HG03159 (cell line): Measurements from ENCODE around the gene MAGI2.

Source experiments
- ATAC-seq: cut with Tn5 transposase; IDR thresholded peaks from one replicate; pipeline ENCODE4 v1.9.1; 2021; ENCODE audit warnings: mild to moderate bottlenecking, moderate library complexity; ENCODE audit not compliant: unreplicated experiment

The MAGI2 gene

DNA sequence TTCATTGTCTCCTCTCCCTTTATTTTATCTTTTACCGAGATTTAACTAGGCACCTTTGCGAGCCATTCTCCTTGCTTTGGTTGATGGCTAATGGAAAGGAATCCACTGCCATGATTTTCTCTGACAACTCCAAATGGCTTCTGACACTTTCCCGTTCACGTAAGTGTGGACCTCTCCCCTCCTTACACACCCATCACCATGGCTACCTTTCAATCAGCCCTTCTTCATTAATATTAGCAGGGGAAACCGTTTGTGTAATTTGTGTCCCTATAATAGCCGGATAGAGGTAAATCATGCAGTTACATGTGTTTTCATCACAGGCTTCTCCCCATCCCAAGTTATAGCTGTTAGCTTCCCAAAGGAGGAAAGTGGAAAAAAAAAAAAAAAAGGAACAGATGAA lies 767.3 kb downstream of the MAGI2 start:
- no peak for ATAC-seq

DNA sequence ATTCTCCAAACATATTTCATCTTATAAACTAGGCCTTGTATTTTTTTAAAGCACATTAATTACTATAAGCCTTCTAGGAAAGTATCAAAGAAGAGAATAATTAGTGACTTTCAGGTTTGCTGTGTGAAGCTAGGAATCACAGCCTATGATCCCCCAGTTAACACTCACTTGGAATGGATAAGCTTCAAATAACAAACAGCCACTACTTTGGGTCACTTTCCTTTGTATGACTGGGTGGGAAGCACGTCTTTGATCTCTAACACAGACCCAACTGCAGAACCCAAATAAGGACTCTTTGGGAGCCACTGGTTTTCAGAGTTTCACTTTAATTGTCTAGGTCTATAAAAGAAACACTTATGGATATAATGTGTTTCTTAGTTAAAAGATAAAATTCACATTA lies 769.3 kb downstream of the MAGI2 start:
- ATAC-seq = no peak

DNA sequence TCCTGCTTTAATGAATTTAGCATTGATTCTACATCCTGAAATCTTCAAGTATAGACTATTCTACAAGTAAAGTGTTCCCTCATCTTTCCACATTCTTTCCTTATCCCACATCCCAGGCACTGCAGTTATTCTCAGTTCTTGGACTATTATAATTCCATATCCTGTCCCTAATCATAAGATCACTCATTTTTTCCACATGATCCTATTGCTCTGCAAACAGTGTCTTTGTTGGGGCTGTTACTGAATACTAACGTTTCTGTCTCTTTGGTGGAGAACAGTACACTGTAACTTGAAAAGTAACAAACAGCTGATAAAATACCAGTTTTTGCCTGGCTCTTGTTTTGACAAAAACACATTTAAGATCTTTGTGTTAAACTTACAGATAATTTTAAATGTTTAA lies 769.9 kb downstream of the MAGI2 start:
- ATAC-seq = no peak

DNA sequence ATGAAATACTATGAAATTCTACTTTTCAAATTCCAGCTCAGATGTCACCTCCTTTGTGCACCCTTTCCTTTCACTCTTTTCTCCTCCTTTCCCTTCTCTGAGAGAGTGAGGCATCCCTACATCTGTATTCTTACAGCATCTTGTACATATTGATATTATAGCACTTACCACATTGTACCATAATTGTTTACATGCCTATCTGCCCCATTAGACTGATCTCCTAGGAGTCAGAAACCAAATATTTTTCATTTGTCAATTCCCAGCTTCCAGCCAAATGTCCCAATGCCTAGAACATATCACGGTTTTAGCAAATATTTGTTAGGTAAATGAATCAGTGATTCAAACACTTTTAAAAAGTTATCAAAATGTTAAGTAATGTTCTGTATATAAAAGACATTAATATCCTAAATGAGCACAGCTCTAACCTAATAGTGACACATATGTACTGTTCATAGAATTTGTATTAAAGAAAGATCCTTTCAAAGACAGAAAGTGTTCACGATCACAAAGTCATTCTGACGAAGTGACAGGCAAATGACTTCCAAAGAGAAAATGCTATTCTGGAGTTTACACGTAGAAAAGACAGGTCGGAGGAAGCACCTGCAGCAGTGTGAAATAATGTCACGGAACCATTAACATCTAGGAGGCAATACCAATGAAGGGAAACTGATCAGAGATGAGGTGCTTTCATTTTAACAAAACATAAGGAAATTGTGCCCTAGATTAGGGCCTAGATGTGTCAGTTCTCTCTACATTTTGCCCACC lies 774.2 kb downstream of the MAGI2 start:
- no peak for ATAC-seq

DNA sequence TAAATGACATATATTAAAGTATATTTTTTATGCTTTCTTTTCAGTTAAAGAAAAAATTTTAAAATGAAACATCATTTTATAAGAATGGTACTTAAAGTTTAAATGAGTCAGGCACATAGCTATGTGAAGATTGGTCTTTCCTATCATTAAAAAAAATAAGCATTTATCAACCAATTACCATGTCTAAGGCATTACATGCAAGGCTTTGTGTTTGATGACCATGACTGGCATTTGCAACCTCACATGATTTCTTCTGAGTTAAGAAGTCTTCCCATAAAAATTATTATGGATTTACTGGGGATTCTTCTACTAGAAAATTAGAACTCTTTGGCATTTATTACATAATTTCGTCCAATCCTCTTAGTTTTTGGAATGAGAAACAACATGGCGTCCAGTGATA lies 776.1 kb downstream of the MAGI2 start:
- no peak for ATAC-seq

DNA sequence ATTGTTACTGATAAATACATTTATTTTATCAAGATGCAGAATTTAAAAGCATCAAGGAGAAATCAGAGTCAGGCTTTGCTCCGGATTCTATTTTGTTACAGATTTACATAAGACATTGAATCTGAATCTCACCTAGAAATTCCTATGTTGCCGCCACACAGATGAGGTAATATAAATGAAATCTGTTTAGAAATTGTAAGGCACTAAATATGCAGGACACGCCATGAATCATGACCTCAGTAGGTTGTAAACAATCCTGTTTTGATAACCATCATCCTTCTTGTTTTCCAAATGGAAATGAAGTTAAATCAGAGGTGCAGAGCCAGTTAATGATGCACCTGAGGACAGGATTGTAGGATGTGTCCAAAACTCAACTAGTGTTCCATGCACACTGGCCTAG lies 778.0 kb downstream of the MAGI2 start:
- ATAC-seq = no peak

DNA sequence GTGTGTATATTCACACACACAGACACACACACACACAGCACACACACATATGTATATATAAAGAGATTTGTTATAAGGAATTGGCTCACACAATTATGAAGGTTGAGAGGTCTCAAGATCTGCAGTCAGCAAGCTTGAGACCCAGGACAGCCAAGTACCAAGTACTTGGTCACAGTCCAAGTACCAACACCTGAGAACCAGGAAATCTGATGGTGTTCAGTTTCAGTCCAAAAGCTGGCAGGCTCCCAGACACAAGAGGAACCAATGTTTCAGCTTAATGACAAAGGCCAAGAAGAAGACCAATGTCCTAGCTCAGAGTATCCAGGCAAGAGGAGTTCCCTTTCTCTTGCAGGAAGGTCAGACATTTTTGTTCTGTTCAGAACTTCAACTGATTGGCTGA lies 780.2 kb downstream of the MAGI2 start:
- ATAC-seq = no peak

DNA sequence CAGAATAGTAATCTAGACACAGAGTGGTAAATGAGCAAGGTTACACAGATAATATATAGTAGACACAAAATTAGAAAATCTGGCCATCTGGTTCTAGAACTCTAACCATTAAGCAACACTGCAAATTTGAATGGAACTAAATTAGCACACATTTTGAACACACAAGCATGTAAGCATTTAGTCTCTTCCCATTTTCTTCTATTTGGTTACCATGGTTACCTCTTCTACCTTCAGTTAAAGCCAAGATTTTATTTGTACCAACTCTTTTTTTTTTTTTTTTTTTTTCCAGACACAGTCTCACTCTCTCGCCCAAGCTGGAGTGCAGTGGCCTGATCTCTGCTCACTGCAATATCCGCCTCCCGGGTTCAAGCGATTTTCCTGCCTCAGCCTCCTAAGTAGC lies 790.5 kb downstream of the MAGI2 start:
- ATAC-seq = no peak

DNA sequence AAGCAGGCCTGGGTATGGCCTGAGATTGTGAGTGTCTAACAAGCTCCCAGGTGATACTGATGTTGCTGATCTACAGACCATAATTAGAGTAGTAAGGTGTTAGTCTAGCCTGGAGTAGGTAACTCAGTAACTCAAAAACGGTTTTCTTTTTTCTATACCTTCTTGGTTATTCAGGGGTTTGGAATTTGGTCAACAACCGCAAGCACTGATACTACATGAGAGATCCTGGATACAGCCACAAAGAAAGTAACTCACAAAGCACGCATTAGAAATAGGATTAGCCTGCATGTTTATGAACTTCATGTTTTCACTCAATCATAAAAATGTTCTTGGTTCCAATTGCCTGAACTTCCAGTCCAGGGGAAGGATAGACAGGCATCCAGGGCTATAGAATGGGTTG lies 803.5 kb downstream of the MAGI2 start:
- no peak for ATAC-seq

DNA sequence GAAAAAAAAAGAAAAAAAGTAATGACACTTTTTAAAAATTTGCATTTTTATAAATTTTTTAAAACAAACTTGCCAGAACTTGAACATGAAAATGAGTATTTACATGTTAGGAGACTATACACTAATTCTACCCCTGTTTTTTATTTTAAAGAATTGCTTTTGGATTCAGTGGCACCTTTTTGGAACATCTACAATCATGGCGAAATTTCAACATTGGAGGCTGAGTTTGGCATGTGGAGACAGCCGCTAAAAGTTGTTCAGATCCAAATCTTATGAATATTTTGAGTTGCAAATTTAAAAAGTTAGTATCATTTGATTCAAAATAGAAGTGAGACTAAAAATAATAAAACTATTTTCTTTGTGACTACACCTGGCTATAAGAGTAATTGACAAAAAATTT lies 804.2 kb downstream of the MAGI2 start:
- no peak for ATAC-seq

DNA sequence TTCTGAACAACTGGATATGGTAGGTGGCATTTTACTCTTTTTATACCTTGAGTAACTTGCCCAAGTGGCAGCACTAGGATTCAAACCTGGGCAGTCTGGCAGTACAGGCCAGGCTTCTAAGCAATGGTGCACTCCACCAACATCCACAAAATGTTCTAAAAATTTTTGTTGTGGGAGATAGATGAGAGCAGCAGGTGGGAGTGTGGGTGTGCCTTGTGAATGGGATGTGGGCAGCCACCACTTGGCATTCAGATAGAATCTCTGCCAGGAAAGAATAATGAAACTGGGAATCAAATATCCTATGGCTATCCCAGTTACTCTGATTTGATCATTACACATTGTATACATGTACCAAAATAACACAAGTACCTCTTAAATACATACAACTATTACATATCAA lies 810.7 kb downstream of the MAGI2 start:
- no peak for ATAC-seq

DNA sequence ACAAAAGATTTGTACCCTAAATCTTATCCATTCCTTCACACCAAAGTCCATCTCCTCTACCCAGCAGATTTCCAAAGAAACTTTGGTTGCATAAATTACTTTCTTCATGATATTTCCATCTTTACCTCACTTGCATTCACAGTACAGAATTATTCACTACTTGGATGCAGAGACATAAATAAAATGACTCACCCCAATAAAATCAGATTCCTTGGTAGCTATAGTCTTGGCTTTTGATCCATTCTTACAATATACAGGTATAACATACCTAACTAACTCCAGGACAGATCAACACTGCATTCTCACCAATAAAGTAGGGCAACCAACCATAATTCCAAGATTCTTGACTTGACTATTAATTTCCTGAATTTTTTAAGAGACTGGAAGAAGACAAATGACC lies 815.1 kb downstream of the MAGI2 start:
- no peak for ATAC-seq

DNA sequence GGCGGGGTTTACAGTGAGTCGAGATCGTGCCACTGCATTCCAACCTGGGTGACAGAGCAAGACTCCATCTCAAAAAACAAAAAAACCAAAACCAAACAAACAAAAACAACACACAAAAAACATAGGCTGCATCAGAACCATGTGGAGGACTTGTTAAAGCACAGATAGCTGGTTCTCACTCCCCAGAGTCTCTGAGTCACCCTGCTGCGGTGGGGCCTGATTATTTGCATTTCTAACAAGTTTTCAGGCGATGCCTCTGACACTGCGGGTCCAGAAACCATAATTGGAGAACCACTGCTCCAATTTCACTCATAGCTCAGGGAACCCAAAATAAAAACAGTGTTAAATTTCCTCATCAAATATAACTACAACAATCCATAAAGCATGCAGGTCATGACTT lies 816.7 kb downstream of the MAGI2 start:
- no peak for ATAC-seq

DNA sequence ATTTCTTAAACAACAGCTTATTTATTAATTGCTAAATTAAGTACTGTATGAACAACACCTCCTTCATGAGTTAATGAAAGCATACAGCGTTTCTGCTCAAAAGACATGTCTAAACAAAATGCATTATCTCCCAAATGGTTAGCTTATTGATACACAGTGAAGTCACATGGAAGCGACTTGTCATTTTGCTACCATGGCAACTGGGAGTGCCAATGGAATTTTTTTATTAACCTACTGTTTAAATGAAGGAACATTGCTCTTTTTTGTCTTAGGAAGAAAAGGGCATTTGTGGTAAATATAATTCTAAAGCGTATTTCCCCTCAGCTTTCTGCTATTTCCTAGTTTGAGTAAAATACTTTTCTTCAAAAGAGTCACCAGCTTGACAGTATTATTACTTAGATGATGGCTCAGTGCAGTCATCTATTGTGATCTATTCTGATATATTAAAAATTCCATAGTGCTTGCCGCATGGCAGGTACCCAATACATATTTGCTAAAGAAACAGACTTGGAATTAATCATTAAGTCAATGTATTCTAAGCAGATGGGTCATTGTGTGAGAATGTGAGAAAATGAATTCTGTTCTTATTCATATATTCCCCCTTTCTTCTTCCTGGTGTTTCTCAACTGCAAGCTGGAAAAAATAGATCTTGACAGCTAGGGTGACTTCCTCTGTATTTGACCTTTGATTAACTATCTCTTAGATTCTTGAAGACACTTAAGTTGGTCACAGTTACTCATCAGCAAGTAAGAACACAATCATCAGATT lies 818.3 kb downstream of the MAGI2 start:
- no peak for ATAC-seq

DNA sequence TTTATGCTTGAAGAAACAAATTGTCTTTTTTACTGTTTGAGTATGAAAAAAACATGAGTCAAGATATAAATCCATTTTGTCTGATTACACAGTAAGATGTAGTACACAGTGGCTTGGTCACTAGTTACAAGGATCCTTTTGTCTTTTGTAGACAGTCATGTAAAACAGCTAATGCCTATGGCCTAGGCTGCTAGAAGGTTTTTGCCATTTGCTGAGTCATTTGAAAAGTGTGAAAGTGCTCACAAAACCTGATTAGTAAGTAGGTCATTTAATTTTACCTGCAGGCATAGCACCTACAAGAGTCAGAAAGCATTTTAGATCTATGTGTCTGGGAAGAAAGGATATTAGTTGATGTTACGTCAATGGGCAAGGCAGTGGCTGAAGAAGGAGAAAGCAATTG lies 819.4 kb downstream of the MAGI2 start:
- ATAC-seq = no peak

DNA sequence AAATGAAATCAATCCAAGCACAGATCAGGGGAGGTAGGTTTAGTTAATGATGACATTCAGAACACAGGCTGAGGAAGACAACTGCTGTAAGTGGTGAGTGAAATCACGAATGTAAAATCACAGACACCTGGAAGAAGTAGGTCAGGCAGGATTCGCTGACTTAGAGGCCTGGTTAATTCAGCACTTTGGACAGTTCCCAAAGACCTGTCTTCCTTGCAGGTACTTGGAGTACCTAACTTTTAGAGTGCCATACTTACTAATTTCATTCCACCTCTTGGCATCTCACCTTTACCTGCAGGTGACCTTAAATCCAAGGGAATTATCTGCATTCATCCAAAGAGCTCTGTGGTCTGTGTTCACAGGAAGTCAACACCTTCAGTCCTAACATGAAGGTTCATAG lies 832.5 kb downstream of the MAGI2 start:
- no peak for ATAC-seq

DNA sequence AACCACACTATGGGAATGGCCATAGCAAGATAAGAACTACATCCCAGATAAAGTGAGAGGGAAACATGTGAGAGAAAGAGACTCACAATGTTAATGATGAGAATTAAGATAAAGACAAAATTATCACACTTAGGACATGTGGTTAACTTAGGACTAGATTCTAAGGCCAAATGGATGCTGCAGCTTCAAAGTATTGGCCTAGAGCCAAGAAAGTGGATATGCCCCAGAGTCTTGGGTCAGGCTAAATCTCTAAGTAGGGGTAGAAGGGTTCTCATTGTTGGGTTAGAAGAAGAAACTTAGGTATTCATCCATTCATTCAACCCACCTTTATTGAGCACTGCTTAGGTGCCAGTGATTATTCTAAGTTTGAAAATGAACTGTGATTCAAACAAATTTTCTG lies 836.9 kb downstream of the MAGI2 start:
- ATAC-seq = no peak

DNA sequence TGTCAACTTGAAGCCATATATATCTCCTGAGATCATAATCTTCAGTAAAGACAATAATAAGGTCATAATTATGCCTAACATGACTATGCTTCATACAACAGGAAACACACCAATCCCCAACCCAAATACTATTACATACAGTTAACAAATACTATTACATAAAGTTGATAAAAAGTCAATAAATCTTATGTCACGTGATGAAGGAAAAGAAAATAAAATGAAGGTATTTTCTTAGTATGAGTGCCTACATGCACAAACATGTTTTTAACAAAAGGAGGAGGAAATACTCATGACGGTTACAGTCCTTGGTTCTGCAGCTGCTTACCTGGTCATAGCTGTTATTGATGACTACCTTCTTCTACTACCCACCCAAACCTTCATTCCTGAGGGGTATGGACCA lies 844.2 kb downstream of the MAGI2 start:
- ATAC-seq = no peak

DNA sequence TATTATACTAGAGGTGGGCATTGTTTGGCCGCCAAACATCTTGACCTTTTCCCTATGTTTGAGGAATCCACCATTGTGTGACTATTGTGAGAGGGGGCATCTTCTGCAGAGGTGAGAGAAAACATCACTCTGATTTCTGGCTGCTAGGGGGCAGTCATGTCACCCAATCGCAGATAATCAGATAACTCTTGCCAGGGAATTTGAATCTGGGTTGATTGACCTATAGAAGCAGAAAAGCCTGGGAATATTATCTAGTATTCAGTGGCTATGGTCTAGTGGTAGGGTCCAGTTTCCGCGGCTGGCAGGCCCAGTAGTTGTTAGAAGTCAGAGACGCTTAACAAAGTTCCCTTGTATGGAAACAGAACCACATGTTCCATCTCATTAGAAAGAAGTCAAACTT lies 846.4 kb downstream of the MAGI2 start:
- no peak for ATAC-seq

DNA sequence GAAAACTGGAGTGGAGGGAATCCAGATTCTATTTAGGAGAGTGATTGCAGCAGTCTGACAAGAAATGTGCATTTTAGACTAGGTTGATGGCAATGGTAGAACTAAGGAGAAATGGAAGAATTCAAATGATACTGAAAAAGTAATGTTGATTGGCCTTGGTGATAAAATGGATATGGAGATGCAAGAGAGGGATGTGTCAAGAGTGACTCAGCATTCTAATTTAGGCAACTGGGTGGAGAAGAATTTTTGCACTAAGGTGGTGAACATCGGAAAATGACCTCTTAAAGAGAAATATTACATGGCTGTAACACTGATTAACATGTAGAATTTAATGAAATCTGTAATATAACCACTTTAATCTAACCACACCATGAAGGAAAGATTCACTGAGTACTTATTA lies 848.3 kb downstream of the MAGI2 start:
- no peak for ATAC-seq

DNA sequence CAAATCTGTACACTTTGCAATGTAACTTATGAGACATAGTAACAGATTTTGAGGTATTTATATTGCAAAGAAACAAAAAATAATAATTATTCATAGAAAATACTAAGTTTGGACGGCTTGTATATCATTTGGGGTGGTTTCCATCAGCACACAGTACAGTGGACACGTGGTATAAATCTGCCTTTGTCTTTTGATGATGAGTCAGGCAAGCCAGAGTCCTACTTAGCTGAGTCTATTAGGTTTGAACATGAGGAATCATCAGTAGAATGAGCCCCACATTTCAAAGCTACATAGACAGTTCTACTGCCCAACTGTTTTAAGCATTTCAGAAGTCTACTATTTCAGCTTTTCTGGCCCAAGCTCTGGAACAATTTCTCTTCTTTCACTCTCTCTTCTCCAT lies 851.7 kb downstream of the MAGI2 start:
- ATAC-seq = no peak

DNA sequence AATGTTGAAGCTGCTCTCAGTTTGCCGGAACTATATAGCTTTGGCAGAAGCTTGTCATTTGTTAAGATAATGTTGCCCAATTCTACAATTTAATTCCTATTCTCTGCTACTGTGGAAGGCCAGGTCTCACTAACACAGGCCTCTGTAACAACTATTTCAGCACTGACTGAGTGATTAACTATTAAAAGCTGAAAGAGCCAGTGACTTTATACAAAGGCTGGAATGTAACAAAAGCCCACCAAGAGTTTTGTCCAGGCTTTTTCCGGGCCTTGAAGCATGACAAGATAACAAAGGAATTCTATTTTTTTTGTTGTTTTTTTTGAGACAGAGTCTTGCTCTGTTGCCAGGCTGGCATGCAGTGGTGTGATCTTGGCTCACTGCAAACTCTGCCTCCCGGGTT lies 859.3 kb downstream of the MAGI2 start:
- no peak for ATAC-seq

DNA sequence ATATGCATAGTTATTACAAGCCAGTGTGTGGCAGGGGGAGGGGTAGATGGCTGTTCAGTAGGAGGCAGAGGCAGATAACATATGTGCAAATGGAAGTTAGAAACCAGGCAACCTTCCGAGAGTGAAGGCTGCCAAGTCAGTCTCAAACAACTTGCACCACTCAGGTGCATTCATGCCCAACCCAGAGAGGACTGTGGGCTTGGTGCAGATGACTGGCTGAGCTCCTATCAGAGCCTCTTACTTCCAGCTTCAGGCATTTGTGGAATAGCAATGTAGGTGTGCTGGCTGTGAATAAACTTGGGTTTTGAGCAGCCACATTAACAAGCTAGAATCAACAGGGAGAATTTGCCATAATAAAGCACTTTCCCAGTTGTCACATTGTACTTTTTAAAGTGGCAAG lies 865.1 kb downstream of the MAGI2 start:
- no peak for ATAC-seq
